Stimulated activated CD8-positive, alpha-beta memory T cell treated with anti-CD3 and anti-CD28 coated beads, Interleukin-4, amount 100 ng/mL, for 24 hours (primary cell): Measurements from ENCODE around the gene SLC17A1.
A peak's percentile ranks its signal among the peaks of the same experiment; 100 is the strongest.

ENCODE experiments used
- DNase-seq: peaks from one replicate; pipeline ENCODE4 v3.0.0-alpha.2; 2020; ENCODE audit warnings: low read depth

The SLC17A1 gene

GRCh38 chr6:25832670-25833069, 818 bp upstream of the SLC17A1 start:
- DNase-seq, result no peak

DNA sequence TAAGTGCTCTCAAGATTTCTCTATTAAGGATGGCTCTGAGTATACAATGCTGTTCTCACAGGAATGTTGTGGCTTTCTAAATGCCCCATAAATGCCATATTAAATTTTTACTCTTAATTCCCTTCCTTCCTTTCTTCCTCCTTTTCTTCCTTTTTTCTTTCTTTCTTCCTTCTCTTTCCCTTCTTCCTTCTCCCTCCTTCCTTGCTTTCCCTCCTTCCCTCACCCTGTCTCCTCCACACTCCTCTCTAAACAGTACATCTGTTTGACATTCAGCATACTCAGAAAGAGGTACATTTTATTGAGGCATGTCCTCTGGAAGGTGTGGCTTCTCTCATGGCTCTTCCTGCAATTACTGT, 433 bp upstream of the SLC17A1 start:
- DNase-seq, result no peak

DNA sequence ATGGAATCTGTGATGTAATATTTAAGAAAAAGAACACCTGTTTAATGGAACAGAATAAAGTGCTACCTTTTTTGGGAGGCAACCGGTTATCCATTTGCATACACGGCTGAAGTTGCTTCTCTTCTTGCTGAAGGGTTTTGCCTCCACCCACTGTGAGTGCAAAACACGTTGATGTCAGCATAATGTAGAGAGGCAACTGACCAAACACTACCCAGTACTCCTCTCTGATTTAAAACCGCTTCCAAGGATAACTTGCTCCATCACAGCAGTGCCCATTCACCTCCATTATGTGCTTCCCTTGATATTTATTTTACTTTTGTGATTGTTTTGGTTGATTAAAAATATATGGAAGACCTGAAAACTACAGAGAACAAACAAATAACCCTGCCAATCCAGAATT, 1.4 kb downstream of the SLC17A1 start:
- no peak for DNase-seq

DNA sequence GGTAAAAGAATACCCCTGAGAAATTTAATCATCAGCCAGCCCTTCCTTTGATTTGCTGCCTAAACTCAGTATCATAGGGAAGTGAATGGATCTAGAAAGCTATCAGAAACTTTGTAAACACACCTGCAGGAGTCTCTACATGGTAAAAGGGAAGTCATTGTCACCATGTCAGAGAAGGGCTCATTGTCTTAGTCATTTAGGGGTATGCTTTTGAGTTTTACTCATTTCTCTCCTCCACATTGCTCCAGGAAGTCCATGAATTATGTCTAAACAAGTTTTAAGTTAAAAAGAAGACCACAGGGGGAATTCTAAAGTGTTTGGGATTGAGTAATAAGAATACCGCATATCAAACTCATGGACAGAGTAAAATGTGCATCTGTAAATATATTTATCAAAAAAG, 2.5 kb downstream of the SLC17A1 start:
- no peak for DNase-seq

GRCh38 chr6:25821341-25821740, 10.5 kb downstream of the SLC17A1 start:
- no peak for DNase-seq

DNA sequence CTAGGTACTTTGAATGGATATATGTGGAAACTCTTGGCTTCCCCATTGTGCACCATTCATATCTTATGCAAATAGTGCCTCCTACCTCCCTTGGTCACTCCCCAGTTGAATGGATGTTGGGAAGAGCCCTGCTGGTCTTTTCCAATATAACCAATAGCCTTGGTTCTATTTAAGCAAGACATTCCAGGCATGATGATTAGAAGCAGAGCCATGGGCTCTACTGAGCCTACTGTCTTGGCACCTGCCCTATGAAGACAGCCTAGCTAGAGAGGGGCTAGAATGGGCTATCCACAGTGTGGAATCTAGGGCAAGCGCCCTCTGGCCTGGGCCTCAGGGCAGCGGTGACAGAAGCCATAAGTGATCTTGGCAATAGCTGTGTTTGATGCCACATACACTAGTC, 15.6 kb downstream of the SLC17A1 start:
- no peak for DNase-seq

DNA sequence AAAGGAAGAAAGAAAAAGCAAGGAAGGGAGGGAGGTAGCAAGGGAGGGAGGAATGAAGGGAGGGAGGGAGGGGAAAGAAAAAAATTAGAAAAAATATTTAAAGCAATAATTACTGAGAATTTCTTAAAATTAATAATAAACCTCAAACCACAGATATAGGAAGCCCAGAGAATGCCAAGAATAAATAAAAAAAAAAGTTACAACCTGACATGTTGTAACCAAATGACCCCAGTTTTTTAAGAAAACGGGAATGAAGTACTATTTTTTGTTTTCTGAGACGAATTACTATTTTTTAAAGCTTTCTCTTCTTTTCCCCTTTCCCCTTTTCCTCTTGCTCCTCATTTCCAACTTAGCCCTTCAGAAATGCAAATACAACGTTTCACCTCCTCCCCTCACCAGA, 16.7 kb downstream of the SLC17A1 start:
- no peak for DNase-seq

DNA sequence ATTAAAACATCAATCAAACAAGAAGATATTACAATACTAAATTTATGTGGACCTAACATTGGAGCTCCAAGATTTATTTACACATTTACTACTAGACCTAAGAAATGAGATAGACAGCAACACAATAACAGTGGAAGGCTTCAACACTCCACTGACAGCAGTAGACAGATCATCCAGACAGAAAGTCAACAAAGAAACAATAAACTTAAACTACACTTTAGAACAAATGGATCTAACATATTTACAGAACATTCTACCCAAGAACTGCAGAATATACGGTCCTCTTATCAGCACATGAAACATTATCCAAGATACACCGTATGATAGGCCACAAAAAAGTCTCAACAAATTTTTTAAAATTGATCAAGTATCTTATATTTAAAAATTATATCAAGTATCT, 27.0 kb downstream of the SLC17A1 start:
- DNase-seq, result no peak

GRCh38 chr6:25801436-25801835, 30.4 kb downstream of the SLC17A1 start:
- DNase-seq, result no peak

- DNase-seq, result no peak
Observed at GRCh38 chr6:25794784-25795183, 37.1 kb downstream of the SLC17A1 start.

GRCh38 chr6:25793970-25794369, 37.9 kb downstream of the SLC17A1 start:
- DNase-seq, result no peak

DNA sequence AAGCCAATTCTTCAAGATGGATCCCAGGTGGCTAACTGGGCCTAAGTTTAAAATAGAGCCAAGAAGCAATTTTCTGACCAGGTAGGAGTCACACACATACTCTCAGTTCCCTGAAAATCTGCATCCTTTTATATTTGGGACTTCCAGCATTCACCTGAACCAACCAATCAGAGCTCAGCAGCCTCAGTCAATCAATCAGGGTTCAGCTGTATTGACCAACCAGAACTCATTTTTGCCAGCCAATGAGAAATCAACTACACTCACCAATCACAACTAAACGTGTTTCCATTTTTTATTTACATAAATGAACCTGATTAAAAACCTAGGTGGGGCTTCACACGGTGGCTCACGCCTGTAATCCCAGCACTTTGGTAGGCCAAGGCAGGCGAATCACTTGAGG, 39.8 kb downstream of the SLC17A1 start:
- DNase-seq, result no peak

DNA sequence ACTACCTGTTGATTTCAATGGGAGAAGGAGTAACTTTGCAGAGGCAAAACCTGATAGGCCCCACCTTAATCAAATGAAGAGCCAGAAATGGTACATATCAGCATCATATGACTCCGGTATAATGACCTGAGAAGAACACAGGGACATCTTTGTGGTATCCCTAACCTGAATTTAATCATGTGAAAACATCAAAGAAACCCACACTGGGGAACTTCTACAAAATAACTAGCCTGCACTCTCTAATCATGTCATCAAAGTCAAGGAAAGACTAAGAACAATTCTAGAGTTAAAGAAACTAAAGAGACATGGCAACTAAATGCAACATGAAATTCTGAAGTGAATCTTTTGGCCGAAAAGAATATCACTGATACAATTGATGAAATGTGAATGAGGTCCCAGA, 42.4 kb downstream of the SLC17A1 start:
- no peak for DNase-seq

- DNase-seq, result peak; percentile 6
Observed at GRCh38 chr6:25788305-25788922, 43.4 kb downstream of the SLC17A1 start.

DNA sequence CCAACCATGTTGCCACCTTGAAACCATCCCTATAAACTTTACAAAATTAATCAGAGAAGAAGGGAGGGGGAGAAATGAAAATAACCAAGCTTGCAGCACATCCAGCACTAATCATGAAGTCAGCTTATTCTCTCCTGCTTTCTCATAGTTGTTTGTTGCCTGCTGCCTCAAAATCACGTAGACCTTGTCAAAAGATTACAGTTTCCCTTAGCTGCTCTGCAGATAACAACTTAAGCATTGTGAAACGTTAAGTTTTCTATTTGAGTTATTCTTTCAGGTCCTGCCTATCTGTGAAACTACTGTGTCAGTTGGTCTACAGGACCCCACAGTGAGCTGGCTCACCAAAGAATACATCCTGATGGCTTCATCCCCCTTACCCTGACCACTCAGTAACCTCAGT, 44.4 kb downstream of the SLC17A1 start:
- no peak for DNase-seq

DNA sequence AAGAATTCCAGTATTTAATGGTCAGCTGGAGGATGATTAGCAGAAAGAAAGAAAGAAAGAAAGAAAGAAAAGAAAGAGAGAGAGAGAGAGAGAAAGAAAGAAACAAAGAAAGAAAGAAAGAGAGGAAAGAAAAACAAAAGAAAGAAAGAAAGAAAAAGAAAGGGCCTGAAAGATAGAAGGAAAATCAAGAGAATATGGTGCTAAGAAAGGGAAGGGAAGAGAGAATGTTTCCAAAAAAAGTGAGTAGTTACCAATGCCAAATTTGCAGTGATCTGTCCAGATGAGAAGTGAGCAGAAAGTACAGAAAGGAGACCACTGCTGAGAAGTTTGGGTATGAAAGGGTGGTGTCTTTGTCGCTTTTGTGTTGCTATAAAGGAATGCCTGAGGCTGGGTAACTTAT, 50.7 kb downstream of the SLC17A1 start:
- no peak for DNase-seq

DNA sequence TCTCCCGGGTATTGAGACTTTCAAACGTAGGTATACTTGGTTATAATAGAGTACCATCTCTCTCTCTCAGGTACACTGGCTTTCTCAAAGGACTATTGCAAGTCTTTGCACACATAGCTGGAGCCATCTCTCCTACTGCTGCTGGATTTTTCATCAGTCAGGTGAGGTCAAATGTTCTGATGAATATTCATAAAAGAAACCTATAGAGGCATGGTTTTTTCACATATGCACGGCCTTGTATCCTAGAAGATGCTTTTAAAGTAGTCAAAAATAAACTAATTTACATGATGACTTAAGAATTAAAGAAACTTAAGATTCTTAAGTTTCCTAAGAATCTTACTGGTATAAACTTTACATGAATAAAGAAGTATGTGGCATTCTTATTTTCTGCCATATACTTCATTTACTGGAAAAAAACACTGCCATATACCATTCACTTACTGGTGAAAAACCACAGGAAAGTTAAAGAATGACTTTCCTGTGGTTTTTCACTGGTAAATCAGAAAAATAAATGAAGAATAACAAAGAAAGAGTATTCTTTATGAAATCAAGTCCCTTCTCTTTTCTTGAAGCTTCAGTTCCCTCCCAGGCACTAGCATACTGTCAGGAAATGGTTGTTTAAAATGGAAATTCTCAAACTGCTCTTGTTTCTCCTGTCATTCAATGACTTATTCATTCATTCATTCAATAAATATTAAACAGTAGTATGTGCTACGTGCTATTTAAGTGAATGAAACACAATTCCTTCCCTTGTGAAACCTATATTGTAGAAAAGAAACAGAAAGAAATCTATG, 53.8 kb downstream of the SLC17A1 start:
- DNase-seq, result no peak

GRCh38 chr6:25777031-25777430, 54.8 kb downstream of the SLC17A1 start:
- no peak for DNase-seq

GRCh38 chr6:25774120-25774715, 57.6 kb downstream of the SLC17A1 start:
- DNase-seq, result no peak

DNA sequence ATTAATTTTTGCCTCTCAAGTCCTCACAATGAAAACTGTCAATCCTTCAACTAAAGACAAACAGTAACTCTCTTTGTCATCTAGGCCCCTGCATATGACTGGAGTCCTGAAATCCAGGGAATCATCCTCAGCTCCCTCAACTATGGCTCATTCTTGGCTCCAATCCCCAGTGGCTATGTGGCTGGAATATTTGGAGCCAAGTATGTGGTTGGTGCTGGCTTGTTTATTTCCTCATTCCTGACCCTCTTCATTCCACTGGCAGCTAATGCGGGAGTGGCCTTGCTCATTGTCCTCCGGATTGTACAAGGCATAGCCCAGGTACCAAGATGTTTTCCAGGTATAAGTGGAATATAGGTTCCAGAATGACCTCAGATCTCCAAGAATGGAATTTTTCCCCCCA, 61.9 kb downstream of the SLC17A1 start:
- no peak for DNase-seq

DNA sequence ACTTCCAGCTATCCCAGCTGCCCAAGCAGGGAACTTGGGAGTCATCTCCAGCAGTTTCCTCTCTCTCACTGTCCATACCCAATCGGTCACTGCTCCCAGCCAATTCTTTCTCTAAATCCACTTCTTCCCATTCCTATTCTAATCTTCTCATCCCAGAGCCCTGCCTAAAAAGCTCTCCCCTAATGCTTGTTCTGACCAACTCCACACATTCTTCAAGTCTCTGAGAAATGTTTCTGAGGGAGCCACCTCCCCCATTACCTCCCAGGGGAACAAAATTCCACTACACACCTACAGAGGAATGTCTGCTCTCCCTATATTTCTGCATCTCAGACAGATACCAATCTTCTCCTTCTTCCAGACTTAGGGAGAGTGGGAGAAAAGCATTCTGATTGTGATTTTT, 63.3 kb downstream of the SLC17A1 start:
- DNase-seq, result no peak

- DNase-seq, result no peak
Observed at GRCh38 chr6:25764611-25765010, 67.2 kb downstream of the SLC17A1 start.

DNA sequence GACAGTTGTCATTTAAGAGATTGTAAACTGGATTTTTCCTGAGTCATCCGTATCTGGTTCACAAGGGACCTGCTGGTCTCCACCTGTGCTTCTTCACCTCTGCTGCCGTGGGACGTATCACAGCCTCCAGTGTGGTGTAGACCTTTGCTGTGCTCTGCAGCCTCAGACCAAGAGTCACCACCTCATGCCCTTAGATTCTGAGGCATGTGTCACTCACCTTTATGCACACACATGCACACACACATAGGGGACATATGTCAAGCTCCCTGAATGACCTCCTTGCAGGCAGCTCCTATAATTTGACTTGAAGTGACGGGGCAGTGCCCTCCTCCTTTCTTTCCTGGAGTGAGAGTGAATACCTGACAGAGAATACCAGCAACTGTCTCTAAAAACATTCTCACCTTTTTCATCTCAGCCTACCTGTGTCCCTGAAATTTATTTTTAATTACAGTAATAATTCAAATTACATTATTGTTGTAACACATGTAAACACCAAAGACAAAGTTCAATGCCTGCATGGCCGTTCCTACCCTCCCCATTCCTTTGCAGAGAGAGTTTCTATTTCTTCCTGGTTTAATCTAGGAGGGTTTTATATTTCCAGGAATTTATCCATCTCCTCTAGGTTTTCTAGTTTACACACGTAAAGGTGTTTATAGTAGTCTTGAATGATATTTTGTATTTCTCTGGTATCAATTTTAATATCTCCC, 73.8 kb downstream of the SLC17A1 start:
- no peak for DNase-seq
